ENCODE results near the gene ALG9. TPM values are rescaled to one million over a fixed set of nuclear protein-coding genes. Genes with fewer than 3 reads are reported as not detected.

Gene ALG9
- total RNA-seq, 1 donor from 2014 or later, result 26.6 TPM

DNA sequence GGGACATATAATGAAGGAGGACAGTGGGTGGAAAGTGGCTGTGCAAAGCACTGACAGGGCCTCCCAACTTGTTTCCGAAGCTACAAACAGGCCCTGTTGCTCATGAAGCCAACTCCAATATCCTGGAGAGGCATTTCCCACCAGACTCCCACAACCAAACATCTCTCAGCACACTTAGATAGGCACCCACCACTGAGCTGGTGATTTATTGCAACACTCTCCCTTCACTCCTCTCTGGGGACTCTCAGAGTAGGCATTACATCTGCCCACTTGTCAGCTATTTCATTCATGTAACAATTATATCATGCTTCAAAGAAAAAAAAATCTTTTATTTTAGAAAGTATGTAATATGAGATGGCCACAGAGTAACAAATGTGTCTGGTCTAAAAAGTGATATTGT lies 73.1 kb downstream of the ALG9 start:
- no peak overlapping the region for H3K27ac ChIP-seq
- H3K9me3 ChIP-seq, result no peaks in the 10 kb centered on the region
- H3K27me3 ChIP-seq, result no peaks in the 10 kb centered on the region
- ATAC-seq, result no peak
- intact Hi-C loops (cut with DNase I), result no loop called here
- H3K4me3 ChIP-seq, result no peak overlapping the region
- H3K36me3 ChIP-seq, result peaks cover 9% of the 10 kb centered on the region
- no peaks in the 10 kb centered on the region for H3K4me1 ChIP-seq
- no peak for DNase-seq
- TF ChIP-seq, protein P1, sequence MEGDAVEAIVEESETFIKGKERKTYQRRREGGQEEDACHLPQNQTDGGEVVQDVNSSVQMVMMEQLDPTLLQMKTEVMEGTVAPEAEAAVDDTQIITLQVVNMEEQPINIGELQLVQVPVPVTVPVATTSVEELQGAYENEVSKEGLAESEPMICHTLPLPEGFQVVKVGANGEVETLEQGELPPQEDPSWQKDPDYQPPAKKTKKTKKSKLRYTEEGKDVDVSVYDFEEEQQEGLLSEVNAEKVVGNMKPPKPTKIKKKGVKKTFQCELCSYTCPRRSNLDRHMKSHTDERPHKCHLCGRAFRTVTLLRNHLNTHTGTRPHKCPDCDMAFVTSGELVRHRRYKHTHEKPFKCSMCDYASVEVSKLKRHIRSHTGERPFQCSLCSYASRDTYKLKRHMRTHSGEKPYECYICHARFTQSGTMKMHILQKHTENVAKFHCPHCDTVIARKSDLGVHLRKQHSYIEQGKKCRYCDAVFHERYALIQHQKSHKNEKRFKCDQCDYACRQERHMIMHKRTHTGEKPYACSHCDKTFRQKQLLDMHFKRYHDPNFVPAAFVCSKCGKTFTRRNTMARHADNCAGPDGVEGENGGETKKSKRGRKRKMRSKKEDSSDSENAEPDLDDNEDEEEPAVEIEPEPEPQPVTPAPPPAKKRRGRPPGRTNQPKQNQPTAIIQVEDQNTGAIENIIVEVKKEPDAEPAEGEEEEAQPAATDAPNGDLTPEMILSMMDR (IDR thresholded peaks at IDR 0.05), result no peak

GRCh38 chr11:111797145-111797581 lies 74.2 kb downstream of the ALG9 start:
- H3K27ac ChIP-seq, result no peak overlapping the region
- no peak for DNase-seq
- H3K27me3 ChIP-seq, result no peaks in the 10 kb centered on the region
- no peaks in the 10 kb centered on the region for H3K4me1 ChIP-seq
- intact Hi-C loops (cut with DNase I), result no loop called here
- no peak overlapping the region for H3K4me3 ChIP-seq
- ATAC-seq, result peak; percentile 66
- H3K9me3 ChIP-seq, result no peaks in the 10 kb centered on the region
- peaks cover 4% of the 10 kb centered on the region for H3K36me3 ChIP-seq
- TF ChIP-seq, protein P1 (IDR thresholded peaks at IDR 0.05), result no peak

DNA sequence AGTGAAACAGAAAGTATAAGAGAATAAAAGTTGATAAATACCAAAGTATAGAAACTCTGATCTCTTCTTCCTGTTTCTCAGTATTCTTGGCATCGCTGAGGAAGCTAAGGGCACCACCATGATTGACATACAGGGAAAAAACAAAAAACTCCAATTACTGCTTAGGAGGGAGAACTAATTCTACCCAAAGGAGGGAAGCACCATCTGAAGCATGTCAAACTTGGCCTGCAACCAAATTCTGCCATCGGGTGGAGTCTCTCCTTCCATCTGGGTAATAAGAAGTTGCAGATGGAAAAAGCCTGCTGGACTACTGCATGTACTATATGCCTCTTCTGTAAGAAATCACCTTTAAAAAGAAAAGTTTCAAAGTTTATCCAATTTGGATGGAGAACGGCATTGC lies 74.7 kb downstream of the ALG9 start:
- intact Hi-C loops (cut with DNase I), result no loop called here
- no peaks in the 10 kb centered on the region for H3K9me3 ChIP-seq
- ATAC-seq, result no peak
- H3K4me1 ChIP-seq, result no peaks in the 10 kb centered on the region
- DNase-seq, result no peak
- TF ChIP-seq, protein P1 (IDR thresholded peaks at IDR 0.05), result no peak
- H3K36me3 ChIP-seq, result peaks cover 4% of the 10 kb centered on the region
- H3K27ac ChIP-seq, result no peak overlapping the region
- no peaks in the 10 kb centered on the region for H3K27me3 ChIP-seq
- H3K4me3 ChIP-seq, result no peak overlapping the region

DNA sequence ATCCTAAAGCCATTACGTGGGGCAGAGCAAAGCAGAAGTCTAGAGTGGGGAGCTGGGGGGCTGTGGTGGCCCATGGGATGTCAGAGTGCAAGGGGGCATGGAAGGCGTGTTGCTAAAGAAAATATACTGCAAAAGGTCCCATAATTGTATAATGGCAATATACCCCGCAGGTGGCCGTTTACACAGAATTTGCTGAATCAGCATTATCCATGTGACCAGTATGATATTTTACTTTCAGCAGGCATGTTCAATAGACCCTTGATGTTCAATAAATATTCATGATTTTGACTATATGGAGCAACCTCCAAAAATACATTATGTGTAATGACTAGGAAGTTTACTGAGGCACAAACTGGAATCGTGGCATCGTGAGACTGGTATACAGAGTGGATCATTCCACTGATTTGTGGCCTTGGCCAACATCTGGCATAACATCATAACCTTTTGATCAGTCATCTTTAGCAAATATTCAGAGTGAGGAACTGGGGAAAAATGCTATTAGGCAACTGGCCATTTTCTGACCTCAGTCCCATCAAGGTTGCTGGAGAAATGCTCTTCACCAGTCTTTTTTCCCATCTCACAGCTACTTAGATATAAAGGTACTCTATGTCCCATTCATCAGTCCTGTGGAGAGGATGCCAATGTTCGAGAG lies 75.9 kb downstream of the ALG9 start:
- no peak for ATAC-seq
- intact Hi-C loops (cut with DNase I), result no loop called here

DNA sequence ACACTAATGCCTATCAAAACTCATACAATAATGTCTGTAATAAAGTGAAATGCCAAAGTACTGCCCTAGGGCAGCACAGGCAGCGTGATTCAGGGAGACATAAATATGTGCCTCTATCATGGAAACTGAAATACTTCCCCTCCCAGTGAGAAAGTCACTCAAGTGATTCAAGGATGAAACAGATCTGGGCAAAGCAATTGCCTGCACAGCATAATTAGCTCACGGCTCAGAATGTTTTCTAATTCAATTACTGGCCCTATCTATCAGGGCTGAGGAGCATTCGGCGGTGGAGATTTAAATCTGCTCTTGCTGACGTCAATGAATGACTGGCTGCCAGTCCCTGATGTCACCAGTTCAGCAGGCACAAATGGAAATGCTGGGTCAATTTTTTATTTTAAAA lies 77.5 kb downstream of the ALG9 start:
- TF ChIP-seq, protein P1 (IDR thresholded peaks at IDR 0.05), result no peak
- DNase-seq (no peak), ATAC-seq (no peak)
- no peak overlapping the region for H3K4me3 ChIP-seq
- intact Hi-C loops (cut with DNase I), result no loop called here
- H3K4me1 ChIP-seq, result no peaks in the 10 kb centered on the region
- no peak overlapping the region for H3K27ac ChIP-seq
- no peaks in the 10 kb centered on the region for H3K9me3 ChIP-seq
- H3K27me3 ChIP-seq, result no peaks in the 10 kb centered on the region
- peaks cover 9% of the 10 kb centered on the region for H3K36me3 ChIP-seq

More for the DNA sequence above, 75.9 kb downstream of the ALG9 start:
- H3K27ac ChIP-seq, result no peak overlapping the region
- DNase-seq, result no peak
- no peaks in the 10 kb centered on the region for H3K9me3 ChIP-seq
- no peaks in the 10 kb centered on the region for H3K27me3 ChIP-seq
- no peak overlapping the region for H3K4me3 ChIP-seq
- H3K4me1 ChIP-seq, result no peaks in the 10 kb centered on the region
- TF ChIP-seq, protein P1 (IDR thresholded peaks at IDR 0.05), result no peak
- peaks cover 4% of the 10 kb centered on the region for H3K36me3 ChIP-seq
